ENCODE data around the gene FAT1. TPM values are rescaled to one million over a fixed set of nuclear protein-coding genes. Genes with fewer than 3 reads are reported as not detected.

Gene FAT1
- total and polyA plus RNA-seq, 9 of the 15 experiments (the other 6 are each of a cell fraction or from before 2014, with no cell fraction given), result 6.0 to 38.4 (median 21.4) TPM

GRCh38 chr4:186642530-186642929, 81.1 kb downstream of the FAT1 start (continued):
- TF ChIP-seq RREB1 (CRISPR knock-in tag; IDR thresholded peaks at IDR 0.05), result no peak
- no peak for TF ChIP-seq TBP (optimal IDR thresholded peaks at IDR 0.05; ENCODE audit: low read depth, low read length)
- TF ChIP-seq NCOA4 (IDR thresholded peaks at IDR 0.05; ENCODE audit: partially characterized antibody), result no peak
- no peak for TF ChIP-seq ZNF717 (CRISPR knock-in tag; IDR thresholded peaks at IDR 0.05)
- TF ChIP-seq ARNT (IDR thresholded peaks at IDR 0.05), result no peak

GRCh38 chr4:186634591-186635128, 89.0 kb downstream of the FAT1 start:
- intact Hi-C loops (cut with micrococcal nuclease), result no loop called here
- 40% methylated on average over 9 of the region's 10 CpGs for WGBS (ENCODE audit: insufficient coverage, low coverage, missing lambda C conversion rate)
- ChIA-PET POLR2A (no interaction called here), CTCF (ENCODE audit: low intra/inter-chr PET ratio) (no interaction called here)
- Histone ChIP-seq H3K79me2 (ENCODE audit: control insufficient read depth, insufficient read depth, low read length) (no peaks in the 10 kb centered on the region), H3K27ac (ENCODE audit: extremely low read depth, low read depth, low read length) (no peak overlapping the region), H3K4me3 (no peak overlapping the region), H3K9ac (ENCODE audit: insufficient read depth in 1 of 2, low read depth in 2 of 2, low read length in 2 of 2) (no peak overlapping the region), H2AFZ (ENCODE audit: low read depth, low read length) (no peak overlapping the region), H3K9me1 (ENCODE audit: control insufficient read depth, insufficient read depth, low read length) (no peaks in the 10 kb centered on the region), H3K27me3 (ENCODE audit: control insufficient read depth in 2 of 2, insufficient read depth in 2 of 2, low read length in 2 of 2) (no peaks in the 10 kb centered on the region; a peak in 1 of 5 replicates), H3K4me1 (replicated peaks in 1 of 2; ENCODE audit: control insufficient read depth in 2 of 2, insufficient read depth in 2 of 2, low read length in 2 of 2) (no peaks in the 10 kb centered on the region), H4K20me1 (replicated peaks; ENCODE audit: control insufficient read depth, insufficient read depth, low read length) (no peaks in the 10 kb centered on the region), H3K9me3 (replicated peaks; ENCODE audit: control insufficient read depth, insufficient read depth, low read depth, low read length) (no peaks in the 10 kb centered on the region), H3K4me2 (ENCODE audit: insufficient read depth, low read length) (no peak overlapping the region), H3K36me3 (ENCODE audit: control insufficient read depth, insufficient read depth, low read length) (peaks cover 11% of the 10 kb centered on the region; the same call in 2 of the 3 replicates)
- in situ Hi-C loops (cut with MboI), result no loop called here
- no peak for FAIRE-seq
- BruUV-seq (replicated peaks), result no TSS peak
- DNase-seq (ENCODE audit: extremely low read depth in 1 of 4, low spot score in 3 of 4), result no peak
- ATAC-seq, result no peak
- peak; percentile 20 for TF ChIP-seq MEIS2 (IDR thresholded peaks at IDR 0.05; ENCODE audit: partially characterized antibody)
- no peak for TF ChIP-seq CREBBP (IDR thresholded peaks at IDR 0.05; ENCODE audit: low read depth, low read length)
- no peak for TF ChIP-seq ZNF518B (CRISPR knock-in tag; IDR thresholded peaks at IDR 0.05)
- TF ChIP-seq E4F1 (CRISPR knock-in tag; IDR thresholded peaks at IDR 0.05; ENCODE audit: borderline replicate concordance), result no peak
- TF ChIP-seq ZNF551 (CRISPR knock-in tag; IDR thresholded peaks at IDR 0.05), result no peak
